Epithelial cell of esophagus (primary cell): ENCODE data around the gene MORF4L1.

Source experiments
- DNase-seq: peaks from one replicate; pipeline ENCODE4 v3.0.0; 2010; ENCODE audit warnings: low read depth
- H3K4me3 ChIP-seq: 2 replicates; pipeline ENCODE4 v1.5.1; 2011; ENCODE audit warnings: mild to moderate bottlenecking, low read length, control low read depth
- CTCF ChIP-seq: IDR thresholded peaks from 2 replicates; pipeline ENCODE4 v1.5.1; 2011; ENCODE audit warnings: low read depth, mild to moderate bottlenecking, low read length, control low read depth, inconsistent platforms; ENCODE audit not compliant: insufficient read depth; ENCODE audit errors: missing control alignments

MORF4L1 gene

GRCh38 chr15:78878356-78878755, 5.7 kb downstream of the MORF4L1 start:
- no peak for DNase-seq
- TF ChIP-seq CTCF, result no peak
- H3K4me3 ChIP-seq, result no peak overlapping the region

DNA sequence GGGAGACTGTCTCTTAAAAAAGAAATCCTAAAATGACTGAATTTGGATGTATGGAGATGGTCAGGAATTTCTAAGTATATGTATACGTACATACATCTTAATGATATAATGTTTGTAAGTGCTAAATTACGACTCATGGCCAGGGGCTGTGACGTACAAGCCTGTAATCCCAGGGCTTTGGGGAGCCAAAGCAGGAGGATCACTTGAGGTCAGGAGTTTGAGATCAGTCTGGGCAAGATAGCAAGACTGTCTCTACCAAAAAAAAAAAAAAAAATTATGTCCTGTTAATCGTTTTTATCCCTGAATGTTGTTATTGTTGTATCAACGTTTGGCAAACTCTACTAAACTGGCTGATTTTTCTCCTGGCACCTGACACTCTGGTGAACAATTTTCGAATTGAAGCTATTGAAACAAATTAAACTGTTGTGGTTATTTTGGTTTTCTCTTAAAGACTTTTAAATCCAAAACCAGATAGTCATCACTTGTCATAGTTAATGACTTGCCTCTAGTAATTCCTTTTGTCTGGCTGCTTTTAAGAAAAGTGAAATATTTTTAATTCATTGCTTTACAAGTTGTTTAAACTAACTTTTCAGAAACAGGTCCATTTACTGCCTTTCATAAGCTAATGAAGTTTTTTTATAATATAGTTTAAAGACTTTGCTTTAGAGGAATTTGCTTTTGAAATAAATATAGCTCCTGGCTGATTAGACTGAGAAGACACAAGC, 7.0 kb downstream of the MORF4L1 start:
- no peak for TF ChIP-seq CTCF
- H3K4me3 ChIP-seq, result no peak overlapping the region
- no peak for DNase-seq

GRCh38 chr15:78880242-78880533, 7.5 kb downstream of the MORF4L1 start:
- no peak for TF ChIP-seq CTCF
- H3K4me3 ChIP-seq, result no peak overlapping the region
- peak; percentile 45 for DNase-seq

DNA sequence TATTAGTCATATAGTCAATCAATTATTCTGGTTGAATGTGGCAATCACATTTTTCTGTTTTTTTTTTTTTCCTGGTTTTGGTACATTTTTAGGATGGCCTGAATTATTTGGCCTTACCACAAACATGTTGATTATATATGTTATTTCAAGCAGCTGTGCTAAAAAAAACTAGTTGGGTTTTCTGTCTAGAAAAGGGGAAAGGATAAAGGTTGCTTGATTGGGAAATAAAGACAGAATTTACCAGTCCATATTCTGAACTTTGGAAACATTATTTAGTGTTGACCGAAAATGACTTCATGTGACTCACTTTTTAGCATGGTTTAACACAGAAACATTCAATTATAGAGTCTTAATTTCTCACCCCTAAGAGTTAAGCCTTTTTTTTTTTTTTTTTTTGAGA, 8.1 kb downstream of the MORF4L1 start:
- DNase-seq, result no peak
- H3K4me3 ChIP-seq, result no peak overlapping the region
- TF ChIP-seq CTCF, result no peak

GRCh38 chr15:78881681-78882080, 9.0 kb downstream of the MORF4L1 start:
- no peak overlapping the region for H3K4me3 ChIP-seq
- TF ChIP-seq CTCF, result no peak
- no peak for DNase-seq

- TF ChIP-seq CTCF, result no peak
- no peak overlapping the region for H3K4me3 ChIP-seq
- no peak for DNase-seq
Measured at GRCh38 chr15:78889000-78889399, 16.3 kb downstream of the MORF4L1 start.

DNA sequence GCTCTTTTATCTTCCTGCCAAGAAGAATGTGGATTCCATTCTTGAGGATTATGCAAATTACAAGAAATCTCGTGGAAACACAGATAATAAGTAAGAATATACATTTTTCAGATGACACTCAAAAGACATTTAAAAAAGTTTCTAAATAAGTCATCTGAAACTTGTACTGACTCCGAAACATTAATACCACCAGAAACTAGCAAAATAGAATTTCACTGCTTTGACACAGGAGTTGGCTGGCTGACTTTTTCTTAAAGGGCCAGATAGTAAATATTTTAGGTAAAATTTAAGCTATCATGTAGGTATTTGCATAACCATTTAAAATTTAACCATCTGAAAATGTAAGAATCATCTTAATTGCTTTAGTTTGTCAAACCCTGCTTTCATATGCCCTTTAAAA, 20.8 kb downstream of the MORF4L1 start:
- TF ChIP-seq CTCF, result no peak
- DNase-seq, result no peak
- H3K4me3 ChIP-seq, result no peak overlapping the region
